ENCODE data around the gene BAIAP2L2.

The BAIAP2L2 gene

GRCh38 chr22:38070250-38070921 is 40.1 kb downstream of the BAIAP2L2 start:
- no peak for DNase-seq (ENCODE audit: extremely low read depth in 1 of 2, low read depth in 1 of 2)

GRCh38 chr22:38069372-38070249 is 40.9 kb downstream of the BAIAP2L2 start:
- DNase-seq (ENCODE audit: extremely low read depth in 1 of 2, low read depth in 1 of 2) = no peak

GRCh38 chr22:38068641-38069371 is 41.7 kb downstream of the BAIAP2L2 start:
- no peak for DNase-seq (ENCODE audit: extremely low read depth in 1 of 2, low read depth in 1 of 2)

GRCh38 chr22:38067761-38068360 is 42.6 kb downstream of the BAIAP2L2 start:
- no peak for DNase-seq (ENCODE audit: extremely low read depth in 1 of 2, low read depth in 1 of 2)

DNA sequence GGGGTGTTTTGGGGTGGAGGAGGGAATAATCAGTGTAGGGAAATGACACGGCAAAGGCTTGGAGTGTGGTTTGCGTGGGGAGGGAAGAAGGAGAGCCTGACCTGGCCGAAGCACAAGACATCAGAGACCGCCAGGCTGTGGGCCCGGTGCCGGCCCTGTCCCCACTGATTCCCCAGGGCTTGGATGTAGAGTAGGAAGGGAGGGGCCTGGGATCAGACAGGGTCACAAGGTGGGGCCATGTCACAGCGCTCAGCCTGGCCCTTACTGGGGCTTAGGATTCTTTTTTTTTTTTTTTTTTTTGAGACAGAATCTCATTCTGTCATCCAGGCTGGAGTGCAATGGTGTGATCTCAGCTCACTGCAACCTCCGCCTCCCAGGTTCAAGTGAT is 43.5 kb downstream of the BAIAP2L2 start:
- DNase-seq (ENCODE audit: extremely low read depth in 1 of 2, low read depth in 1 of 2) = no peak

DNA sequence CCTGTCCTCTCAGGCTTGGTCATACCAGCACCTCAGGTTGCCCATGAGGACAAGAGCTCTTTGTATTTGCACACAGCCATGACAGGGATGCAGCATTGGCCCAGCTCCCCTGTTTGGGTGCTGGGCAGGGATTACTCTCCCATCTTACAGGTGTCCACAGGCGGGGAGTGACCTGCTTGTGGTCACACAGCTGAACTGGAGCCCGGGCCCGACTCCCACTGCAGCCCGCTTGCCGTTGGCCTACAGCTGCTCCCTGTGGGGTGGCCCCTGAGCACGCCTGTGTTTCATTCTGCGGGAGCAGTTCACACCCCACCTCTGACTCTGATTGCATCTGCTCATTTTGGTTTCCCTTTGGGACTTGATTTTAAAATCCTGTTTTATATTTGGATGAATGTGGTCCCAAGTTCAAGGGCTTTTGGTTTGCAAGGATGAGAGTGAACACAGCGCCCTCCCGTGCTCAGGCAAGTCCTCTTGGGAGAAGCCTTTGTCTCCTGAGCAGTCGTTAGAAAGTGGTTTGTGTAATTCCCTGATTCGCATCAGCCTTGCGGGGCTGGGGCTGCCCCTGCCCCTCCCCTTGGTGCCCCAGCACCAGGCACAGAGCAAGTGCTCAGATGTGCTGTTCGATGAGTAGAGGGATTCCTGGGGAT is 44.0 kb downstream of the BAIAP2L2 start:
- no peak for DNase-seq (ENCODE audit: extremely low read depth in 1 of 2, low read depth in 1 of 2)

DNA sequence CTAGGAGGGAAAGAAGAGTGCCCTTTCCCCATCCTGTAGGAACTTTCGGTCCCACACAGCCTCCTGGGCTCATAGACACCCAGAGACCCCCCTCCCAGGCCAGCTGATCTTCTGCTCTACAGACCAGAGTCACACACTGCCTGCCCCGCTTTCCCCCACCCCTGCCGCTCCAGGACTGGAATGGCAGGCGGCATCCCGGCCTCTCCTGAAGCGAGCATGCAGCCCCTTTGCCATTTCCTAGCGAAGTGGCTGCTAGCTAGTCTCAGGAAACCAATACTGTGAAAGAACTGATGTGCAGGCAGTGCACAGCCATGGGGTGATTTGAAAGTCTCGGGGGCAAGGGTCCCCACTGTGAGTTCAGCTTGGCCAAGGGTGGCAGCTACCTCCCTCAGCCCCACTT is 44.9 kb downstream of the BAIAP2L2 start:
- DNase-seq (ENCODE audit: extremely low read depth in 1 of 2, low read depth in 1 of 2) = no peak

DNA sequence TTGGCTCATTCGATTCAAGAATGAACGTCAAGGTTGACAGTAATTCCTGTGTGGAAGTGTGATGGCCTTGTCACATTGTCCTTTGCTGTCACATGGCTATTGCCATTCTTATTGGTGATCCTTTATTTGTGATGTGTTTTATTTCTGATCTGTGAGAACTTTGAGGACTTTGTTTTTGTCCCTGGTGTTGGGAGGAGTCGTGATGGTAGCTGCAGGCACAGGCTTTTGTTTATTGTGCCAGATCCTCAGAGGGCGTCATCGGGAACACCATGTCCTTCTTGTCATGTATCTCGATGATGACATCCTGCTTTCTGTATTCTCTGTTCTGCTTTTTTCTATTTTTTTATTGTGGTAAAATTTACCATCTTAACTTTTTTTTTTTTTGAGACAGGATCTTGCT is 47.7 kb downstream of the BAIAP2L2 start:
- DNase-seq (ENCODE audit: extremely low read depth in 1 of 2, low read depth in 1 of 2) = no peak

- peak; percentile 45 to 57 for DNase-seq (ENCODE audit: extremely low read depth in 1 of 2, low read depth in 1 of 2)
Measured at GRCh38 chr22:38056969-38057891, 53.3 kb downstream of the BAIAP2L2 start, which contains the start of gene PICK1. TSS of gene PICK1 (plus strand) at chr22:38057404. CDS start at chr22:38057810, 406 bp downstream.

- DNase-seq (ENCODE audit: extremely low read depth in 1 of 2, low read depth in 1 of 2) = peak; percentile 60 to 66
Measured at GRCh38 chr22:38051900-38052862, 58.3 kb downstream of the BAIAP2L2 start.

- no peak for DNase-seq (ENCODE audit: extremely low read depth in 1 of 2, low read depth in 1 of 2)
Measured at GRCh38 chr22:38051261-38051660, 59.2 kb downstream of the BAIAP2L2 start.

- no peak for DNase-seq (ENCODE audit: extremely low read depth in 1 of 2, low read depth in 1 of 2)
Measured at GRCh38 chr22:38050720-38051119, 59.8 kb downstream of the BAIAP2L2 start.

DNA sequence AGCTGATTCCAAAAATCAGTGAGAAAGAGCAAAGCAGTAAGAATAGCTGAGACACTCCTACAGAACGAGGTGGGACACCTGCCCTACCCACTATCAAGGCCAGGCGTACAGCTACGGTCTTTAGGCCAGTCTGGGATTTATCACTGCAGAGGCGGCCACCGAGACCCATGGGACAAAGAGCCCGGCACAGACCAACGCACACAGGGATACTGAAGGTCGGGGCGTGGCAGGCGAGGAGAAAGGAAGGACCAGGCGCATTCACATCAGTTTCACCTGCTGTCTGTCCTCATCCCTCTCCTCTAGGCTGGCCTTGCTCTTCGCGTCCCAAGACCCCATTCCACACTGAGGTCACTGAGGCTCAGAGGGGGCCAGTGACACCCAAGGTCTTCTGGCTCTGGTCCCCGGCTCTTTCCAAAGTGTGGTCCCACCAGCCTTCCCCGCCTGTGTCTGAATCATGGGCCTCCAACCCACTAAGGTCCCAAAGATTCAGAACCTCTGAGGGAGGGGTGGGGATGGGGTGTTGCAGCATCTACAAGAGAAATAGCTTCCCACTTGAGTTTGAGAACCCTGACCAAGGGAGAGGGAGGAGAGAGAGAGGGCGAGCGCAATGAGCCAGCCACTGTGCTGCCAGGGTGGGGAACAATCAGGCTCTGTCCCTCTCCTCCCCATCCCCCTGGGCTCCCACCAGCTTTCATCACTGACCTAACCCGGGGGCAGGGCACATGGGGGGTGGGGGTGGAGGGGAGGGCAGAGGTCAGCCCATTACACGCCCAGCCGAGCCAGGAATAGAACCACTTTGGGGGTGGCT is 60.5 kb downstream of the BAIAP2L2 start:
- DNase-seq (ENCODE audit: extremely low read depth in 1 of 2, low read depth in 1 of 2) = no peak

DNA sequence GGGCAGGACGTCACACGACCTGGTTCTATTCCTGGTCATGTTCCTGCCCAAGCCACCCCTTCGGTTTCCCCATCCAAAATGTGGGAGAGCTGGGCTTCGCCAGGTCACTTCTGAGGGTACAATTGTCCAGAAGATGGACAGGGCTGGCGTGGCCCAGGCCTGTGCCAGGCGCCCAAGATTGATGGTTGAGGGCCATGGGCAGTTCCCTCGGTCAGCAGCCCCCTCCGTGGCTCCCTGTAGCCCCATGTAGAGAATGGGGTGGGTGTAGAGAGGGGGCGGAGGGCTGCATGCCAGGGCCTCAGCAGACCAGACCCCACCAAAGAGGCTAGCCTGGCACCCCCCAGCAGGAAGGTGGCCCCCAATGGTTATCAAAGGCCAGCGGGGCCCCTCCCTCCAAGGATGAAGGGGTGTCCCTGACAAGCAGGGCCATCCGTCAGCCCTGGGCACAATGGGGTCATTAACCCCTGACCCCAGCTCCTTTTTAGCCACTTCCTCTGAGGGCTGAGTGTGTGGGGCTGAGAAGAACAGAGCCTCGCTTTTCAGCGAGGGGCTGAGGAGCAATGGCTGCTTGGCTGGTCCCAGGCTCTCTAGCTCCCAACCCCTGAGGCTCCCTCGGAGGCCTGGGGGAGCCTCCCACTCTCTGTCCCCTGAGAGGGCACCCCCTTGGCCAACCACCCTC is 64.3 kb downstream of the BAIAP2L2 start:
- no peak for DNase-seq (ENCODE audit: extremely low read depth in 1 of 2, low read depth in 1 of 2)

DNA sequence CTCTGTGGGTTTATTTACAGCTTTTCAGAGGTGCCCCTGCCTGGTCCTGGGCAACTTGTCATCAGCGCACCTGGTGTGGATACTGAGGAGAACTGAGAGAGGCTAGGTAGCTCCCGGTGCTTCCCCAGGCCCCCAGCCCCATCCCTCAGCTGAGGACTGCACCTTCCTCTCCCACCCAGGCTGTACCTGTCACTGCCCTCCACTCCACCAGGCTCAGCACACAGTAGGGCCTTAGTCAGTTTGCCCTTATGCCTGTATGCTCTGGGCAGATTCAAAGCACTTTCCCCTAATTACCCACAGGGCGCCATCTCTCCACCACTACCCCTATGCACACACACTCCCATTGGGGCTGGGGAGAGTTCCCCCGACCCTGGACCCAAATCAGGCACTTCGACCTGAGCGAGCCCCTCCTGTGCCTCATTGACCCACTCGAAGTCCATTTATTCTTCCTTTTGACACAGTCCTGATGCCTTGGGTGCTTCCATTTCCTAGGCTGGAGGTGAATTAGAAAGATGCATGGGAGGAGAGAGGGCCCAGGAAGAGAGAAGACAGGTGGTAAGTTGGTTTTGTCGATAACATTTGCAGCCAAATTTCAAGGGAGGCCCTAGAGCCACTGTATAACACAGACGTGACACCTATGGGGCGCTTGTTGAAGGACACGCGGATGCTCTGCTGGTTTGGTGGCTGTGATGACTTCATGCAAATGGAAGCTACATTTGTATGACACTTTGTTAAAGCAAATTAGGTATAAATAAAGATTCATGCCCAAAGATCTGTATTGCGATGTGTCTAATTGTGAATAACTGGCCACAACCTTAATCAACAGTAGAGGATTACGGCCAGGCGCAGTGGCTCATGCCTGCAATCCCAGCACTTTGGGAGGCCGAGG is 67.1 kb downstream of the BAIAP2L2 start:
- DNase-seq (ENCODE audit: extremely low read depth in 1 of 2, low read depth in 1 of 2) = no peak

- DNase-seq (ENCODE audit: extremely low read depth in 1 of 2, low read depth in 1 of 2) = no peak
Measured at GRCh38 chr22:38042488-38042790, 68.0 kb downstream of the BAIAP2L2 start.

All from activated CD8-positive, alpha-beta memory T cell treated with anti-CD3 and anti-CD28 coated beads for 1 hour (primary cell).